SK-N-MC (cell line): ENCODE measurements around the gene PPARGC1A.

Experiments
- DNase-seq: peaks from one replicate; pipeline ENCODE4 v3.0.0-alpha.2; 2011; ENCODE audit warnings: low read depth, low spot score
- H3K27ac ChIP-seq: fragments of 200-600 bp; sonication (generic); 2 replicates; pipeline ENCODE4 v1.5.1; 2016; ENCODE audit warnings: mixed run types
- H3K36me3 ChIP-seq: fragments of 200-600 bp; sonication (generic); 2 replicates; pipeline ENCODE4 v1.6.1; 2017; ENCODE audit warnings: antibody characterized with exemption, low read length, mixed read lengths; ENCODE audit not compliant: insufficient read depth
- H3K4me3 ChIP-seq: fragments of 200-600 bp; sonication (generic); 2 replicates; pipeline ENCODE4 v1.5.1; 2016
- H3K9ac ChIP-seq: fragments of 200-600 bp; sonication (generic); 2 replicates; pipeline ENCODE4 v1.8.0; 2017; ENCODE audit warnings: mixed run types, mixed read lengths; ENCODE audit not compliant: insufficient read length
- H3K9me3 ChIP-seq: fragments of 200-600 bp; sonication (generic); 2 replicates; pipeline ENCODE4 v1.6.1; 2017; ENCODE audit warnings: low read depth, mild to moderate bottlenecking, antibody characterized with exemption, low read length, moderate library complexity, mixed read lengths
- EZH2 ChIP-seq: fragments of 200-600 bp; sonication (generic); IDR thresholded peaks from one replicate; pipeline ENCODE4 v1.6.1; 2017; ENCODE audit warnings: antibody characterized with exemption
- FOXP2 ChIP-seq: optimal IDR thresholded peaks from 2 replicates; pipeline ENCODE3; 2011; ENCODE audit warnings: mild to moderate bottlenecking, moderate library complexity; ENCODE audit not compliant: insufficient read depth; ENCODE audit errors: extremely low read length, control extremely low read depth
- POLR2AphosphoS5 ChIP-seq: IDR thresholded peaks from 2 replicates; pipeline ENCODE4 v1.6.1; 2012; ENCODE audit warnings: mild to moderate bottlenecking, low read depth, low read length, borderline replicate concordance

The PPARGC1A gene

DNA sequence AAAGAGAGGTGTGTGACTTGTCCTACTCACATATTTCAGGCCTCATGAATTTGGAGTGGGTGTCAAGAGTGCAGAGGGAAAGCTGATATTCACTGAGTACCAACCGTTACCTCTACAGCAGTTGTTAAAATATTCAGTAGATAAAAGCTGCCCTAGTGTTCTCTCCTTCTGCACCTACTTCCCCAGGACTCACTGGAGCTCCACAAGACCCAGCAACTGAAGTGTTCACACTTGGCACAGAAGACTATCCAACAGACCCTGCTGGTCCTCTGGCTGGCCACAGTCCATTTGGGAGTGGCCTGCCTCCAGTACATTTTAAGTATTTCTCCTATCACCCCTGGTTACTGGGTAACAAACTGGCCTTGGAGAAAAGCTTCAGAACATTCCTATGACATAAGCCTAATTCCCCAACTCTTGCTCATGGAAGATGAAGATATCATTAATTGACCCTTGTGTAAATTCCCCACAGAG is 70.8 kb downstream of the PPARGC1A start:
- no peak for DNase-seq
- H3K4me3 ChIP-seq = no peak overlapping the region
- no peak overlapping the region for H3K9ac ChIP-seq
- no peak for TF ChIP-seq EZH2
- TF ChIP-seq FOXP2 = no peak
- no peak for TF ChIP-seq POLR2AphosphoS5
- H3K27ac ChIP-seq = no peak overlapping the region
- H3K9me3 ChIP-seq = no peaks in the 10 kb centered on the region
- no peaks in the 10 kb centered on the region for H3K36me3 ChIP-seq

DNA sequence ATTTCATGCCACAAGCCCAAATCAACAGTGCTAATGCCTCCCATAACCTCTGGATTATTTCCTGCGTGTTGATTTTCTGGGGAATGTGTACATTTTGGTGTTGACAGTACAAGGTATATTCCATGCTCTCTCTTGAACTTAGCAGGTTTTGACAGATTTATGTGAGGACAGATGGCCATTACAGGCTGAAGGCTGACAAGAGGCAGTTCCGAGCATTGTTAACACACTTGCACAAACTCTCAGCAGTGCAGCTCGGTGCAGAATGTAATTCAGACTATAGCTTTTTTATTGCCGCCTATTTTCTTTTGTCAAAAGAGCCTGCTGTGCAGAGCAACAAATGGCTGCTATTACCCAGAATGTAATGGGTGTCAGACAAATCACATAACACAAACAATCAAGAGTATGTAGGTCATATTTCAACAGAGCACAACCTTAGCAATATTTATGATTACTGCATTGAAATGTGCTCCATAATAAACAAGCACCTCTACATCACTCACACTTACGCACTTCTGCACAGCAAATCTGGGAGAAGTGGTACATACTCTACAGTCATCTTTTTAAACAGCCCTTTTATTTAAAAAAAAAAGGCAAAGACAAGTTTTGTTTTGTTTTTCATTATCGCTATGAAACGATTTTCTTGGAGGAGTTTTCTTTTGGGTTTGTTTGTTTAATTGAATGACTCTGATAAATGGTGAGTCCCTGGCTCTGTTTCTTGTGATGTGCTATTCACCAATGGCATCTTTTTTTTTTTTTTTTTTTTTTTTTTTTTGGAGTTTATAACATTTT is 71.6 kb downstream of the PPARGC1A start:
- H3K27ac ChIP-seq = no peak overlapping the region
- no peak overlapping the region for H3K4me3 ChIP-seq
- no peak overlapping the region for H3K9ac ChIP-seq
- no peak for DNase-seq
- H3K36me3 ChIP-seq = no peaks in the 10 kb centered on the region
- no peak for TF ChIP-seq POLR2AphosphoS5
- no peak for TF ChIP-seq FOXP2
- no peak for TF ChIP-seq EZH2
- no peaks in the 10 kb centered on the region for H3K9me3 ChIP-seq

DNA sequence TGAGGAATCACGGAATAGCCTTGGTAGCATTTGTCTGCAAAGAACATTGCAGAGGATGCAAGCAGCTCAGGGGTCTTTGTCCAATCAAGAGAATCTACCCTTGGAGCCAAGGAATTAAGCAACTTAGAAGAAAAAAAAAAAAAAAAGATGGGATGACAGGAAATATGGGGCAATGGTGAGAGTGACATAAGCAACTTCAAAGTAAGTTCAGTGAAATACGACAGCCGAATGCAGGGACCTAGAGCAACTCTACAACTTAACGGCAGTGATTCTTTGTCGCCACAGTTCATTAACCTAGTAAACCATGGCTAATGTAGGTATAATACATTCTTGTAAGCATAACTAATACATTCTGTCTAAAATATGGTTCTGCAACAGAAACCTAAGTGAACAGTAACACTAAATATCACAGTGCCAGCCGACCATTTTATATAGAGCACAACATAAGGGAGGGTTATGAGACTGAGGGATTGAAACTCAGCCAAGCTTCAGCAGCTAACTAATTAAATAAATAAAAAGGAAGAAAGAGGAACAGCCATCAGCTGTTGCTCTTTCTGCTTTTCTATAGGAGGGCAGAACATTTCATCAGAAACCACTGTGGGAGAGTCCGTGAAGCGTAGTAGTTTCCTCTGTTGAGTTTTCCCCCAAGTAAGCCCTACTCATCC is 74.7 kb downstream of the PPARGC1A start:
- H3K9me3 ChIP-seq = no peaks in the 10 kb centered on the region
- DNase-seq = no peak
- H3K36me3 ChIP-seq = no peaks in the 10 kb centered on the region
- H3K27ac ChIP-seq = peak overlapping the region; percentile 42; the same call in 1 of the 2 replicates
- no peak overlapping the region for H3K9ac ChIP-seq
- TF ChIP-seq POLR2AphosphoS5 (no peak), FOXP2 (no peak), EZH2 (no peak)
- H3K4me3 ChIP-seq = no peak overlapping the region

DNA sequence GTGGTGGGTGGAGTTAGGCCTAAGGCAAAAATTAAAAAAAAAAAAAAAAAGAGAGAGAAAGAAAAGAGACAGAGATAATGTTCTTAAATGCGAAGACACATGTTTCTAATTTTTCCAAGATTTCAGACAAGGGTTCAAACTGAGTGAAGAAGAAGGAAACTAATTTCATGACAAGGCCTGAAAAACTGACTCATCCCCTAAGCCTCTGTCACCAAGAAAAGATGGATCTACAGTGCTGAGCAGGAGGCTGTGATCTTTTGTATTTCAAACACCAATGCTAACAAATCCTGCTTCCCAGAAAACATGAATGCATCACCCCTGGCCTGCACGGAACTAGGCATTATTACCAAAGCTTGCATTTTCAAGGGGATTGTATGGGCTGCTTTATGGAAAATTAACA is 75.3 kb downstream of the PPARGC1A start:
- TF ChIP-seq POLR2AphosphoS5 (no peak), EZH2 (no peak), FOXP2 (no peak)

DNA sequence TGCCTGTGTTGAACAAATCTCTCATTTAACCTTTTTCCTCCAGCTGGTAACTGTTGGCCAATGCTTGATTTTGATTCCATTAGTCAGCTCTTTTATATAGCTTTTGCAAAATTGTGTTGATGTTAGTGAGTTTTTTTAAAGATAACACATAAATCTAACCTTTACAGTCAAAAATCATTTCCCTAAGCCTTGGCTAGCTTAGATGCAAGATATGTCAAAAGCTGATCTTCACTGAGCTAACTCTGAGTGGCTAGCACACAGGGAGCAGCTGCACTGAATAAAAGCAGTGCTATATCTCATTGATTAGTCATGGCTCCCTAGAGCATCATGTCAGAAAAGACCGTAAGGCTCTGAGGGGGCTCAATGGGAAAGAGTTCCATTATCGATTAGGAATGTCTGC is 78.7 kb downstream of the PPARGC1A start:
- Histone ChIP-seq H3K4me3 (no peak overlapping the region), H3K27ac (no peak overlapping the region), H3K9ac (no peak overlapping the region), H3K9me3 (no peaks in the 10 kb centered on the region), H3K36me3 (no peaks in the 10 kb centered on the region)
- no peak for DNase-seq
- no peak for TF ChIP-seq POLR2AphosphoS5

More for the DNA sequence above, 75.3 kb downstream of the PPARGC1A start:
- Histone ChIP-seq H3K27ac (peak overlapping the region; percentile 42; the same call in 1 of the 2 replicates), H3K9me3 (no peaks in the 10 kb centered on the region), H3K36me3 (no peaks in the 10 kb centered on the region), H3K9ac (no peak overlapping the region), H3K4me3 (no peak overlapping the region)
- DNase-seq = no peak

DNA sequence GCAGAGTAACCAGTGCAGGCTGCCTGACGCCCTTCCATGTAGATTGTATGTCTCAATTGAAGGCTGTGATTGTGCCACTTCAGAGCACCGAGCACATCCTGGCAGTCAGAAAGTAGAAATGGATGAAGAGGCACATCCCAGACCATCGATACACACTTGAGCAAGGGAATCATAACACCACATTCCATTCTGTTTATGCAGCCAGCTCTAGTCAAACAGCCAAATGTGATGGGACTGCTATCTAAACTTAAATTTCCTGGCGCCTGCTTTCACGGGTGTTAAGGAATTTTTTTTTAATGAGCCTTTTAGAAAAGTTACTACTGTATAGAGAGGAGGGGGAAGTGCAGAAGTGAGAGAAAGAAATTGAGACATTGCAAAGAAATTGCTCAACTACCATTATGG is 84.4 kb downstream of the PPARGC1A start:
- Histone ChIP-seq H3K36me3 (no peaks in the 10 kb centered on the region), H3K9ac (no peak overlapping the region), H3K27ac (no peak overlapping the region), H3K9me3 (no peaks in the 10 kb centered on the region), H3K4me3 (no peak overlapping the region)
- no peak for DNase-seq
- TF ChIP-seq POLR2AphosphoS5 (no peak), EZH2 (no peak), FOXP2 (no peak)

DNA sequence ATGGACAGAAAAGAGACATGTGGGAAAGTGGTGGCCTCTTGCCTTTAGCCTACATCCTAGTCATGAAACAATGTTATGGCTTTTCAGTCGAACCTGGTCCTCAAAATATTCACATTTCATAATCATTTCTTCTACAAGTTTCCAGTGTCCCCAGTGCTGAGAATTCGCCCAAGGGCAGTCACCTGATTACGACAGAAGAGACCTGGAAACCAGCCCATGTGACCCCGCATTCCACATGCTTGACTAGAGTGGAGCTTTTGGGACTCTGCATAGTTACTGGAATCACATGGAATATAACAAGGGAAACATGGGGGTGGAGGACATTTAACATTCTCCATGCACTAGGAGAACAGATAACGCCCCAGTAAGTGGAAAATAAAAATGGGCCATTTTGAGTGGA is 100.1 kb downstream of the PPARGC1A start:
- Histone ChIP-seq H3K36me3 (no peaks in the 10 kb centered on the region), H3K27ac (no peak overlapping the region), H3K4me3 (no peak overlapping the region), H3K9me3 (no peaks in the 10 kb centered on the region), H3K9ac (no peak overlapping the region)
- no peak for TF ChIP-seq EZH2
- no peak for TF ChIP-seq POLR2AphosphoS5
- no peak for TF ChIP-seq FOXP2
- no peak for DNase-seq

DNA sequence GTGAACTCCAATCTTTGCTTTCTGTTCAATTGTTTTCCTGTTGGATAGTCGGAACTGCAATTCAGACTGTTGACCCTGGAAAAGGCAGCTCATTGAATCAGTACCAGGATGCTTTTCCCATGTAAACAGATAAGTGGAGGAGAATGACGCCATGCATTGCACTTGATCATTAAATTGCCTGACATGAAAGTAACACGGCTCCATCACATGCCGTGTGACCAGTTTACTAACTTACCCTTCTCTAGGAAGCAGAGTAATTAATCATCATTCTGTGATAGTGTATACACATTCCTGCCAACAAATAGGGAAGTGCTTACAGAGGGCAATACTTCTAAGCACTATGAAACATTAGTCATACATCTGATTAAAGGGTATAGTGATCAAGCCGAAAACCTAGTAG is 101.4 kb downstream of the PPARGC1A start:
- Histone ChIP-seq H3K4me3 (no peak overlapping the region), H3K9me3 (no peaks in the 10 kb centered on the region), H3K36me3 (no peaks in the 10 kb centered on the region), H3K9ac (no peak overlapping the region), H3K27ac (no peak overlapping the region)
- DNase-seq = no peak
- TF ChIP-seq FOXP2 (no peak), POLR2AphosphoS5 (no peak), EZH2 (no peak)

DNA sequence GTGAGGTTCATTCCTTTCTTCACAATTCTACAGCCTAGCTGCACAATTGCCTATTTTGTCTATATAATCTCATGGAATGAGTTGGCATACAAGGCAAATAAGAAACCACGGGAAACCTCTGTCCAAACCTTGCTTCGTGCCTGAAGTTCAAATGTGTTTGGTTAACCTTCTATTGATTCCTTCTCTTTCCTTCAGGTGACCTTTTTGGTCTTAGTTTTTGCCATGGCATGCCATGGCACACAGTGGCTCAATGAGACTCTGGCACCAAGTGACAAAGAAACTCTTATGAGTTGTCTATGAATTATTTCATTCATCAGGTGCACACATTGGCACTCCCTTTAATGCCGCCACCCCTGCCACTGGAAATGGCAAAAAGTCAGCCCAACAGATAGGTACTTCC is 101.8 kb downstream of the PPARGC1A start:
- H3K9ac ChIP-seq = no peak overlapping the region
- no peak overlapping the region for H3K4me3 ChIP-seq
- no peaks in the 10 kb centered on the region for H3K9me3 ChIP-seq
- TF ChIP-seq EZH2 (no peak), POLR2AphosphoS5 (no peak), FOXP2 (no peak)
- no peaks in the 10 kb centered on the region for H3K36me3 ChIP-seq
- DNase-seq = no peak
- no peak overlapping the region for H3K27ac ChIP-seq
